ENCODE results near the gene TRIP10. TPM values are rescaled to one million over a fixed set of nuclear protein-coding genes. Genes with fewer than 3 reads are reported as not detected.

Gene TRIP10
- total and polyA plus RNA-seq, 2 of the 13 experiments (the other 11 are each of a cell fraction or from before 2014, with no cell fraction given): 32.5 to 33.2 TPM

- no peak for TF ChIP-seq FOXA1 (IDR thresholded peaks at IDR 0.05)
- peak; percentile 5; the same call in 1 of the 2 replicates for TF ChIP-seq FOXA1 (CRISPR knock-in tag; IDR thresholded peaks at IDR 0.05)
- TF ChIP-seq NCOA5 (CRISPR knock-in tag; IDR thresholded peaks at IDR 0.05): no peak
- TF ChIP-seq MEIS1 (CRISPR knock-in tag; IDR thresholded peaks at IDR 0.05; ENCODE audit: borderline replicate concordance): no peak; the same call in 1 of the 2 replicates
- no peak for TF ChIP-seq HOXA5 (CRISPR knock-in tag; IDR thresholded peaks at IDR 0.05)
- no peak for TF ChIP-seq HBP1 (CRISPR knock-in tag; IDR thresholded peaks at IDR 0.05; ENCODE audit: low read depth)
- peak; percentile 42; the same call in 1 of the 2 replicates for TF ChIP-seq ZNF614 (CRISPR knock-in tag; IDR thresholded peaks at IDR 0.05; ENCODE audit: borderline replicate concordance)
- no peak for TF ChIP-seq ZNF350 (CRISPR knock-in tag; IDR thresholded peaks at IDR 0.05; ENCODE audit: borderline replicate concordance, low read depth)
- TF ChIP-seq BCLAF1 (IDR thresholded peaks at IDR 0.05): no peak
- TF ChIP-seq ZNF784 (CRISPR knock-in tag; IDR thresholded peaks at IDR 0.05; ENCODE audit: borderline replicate concordance): no peak
- peak; percentile 25; the same call in 1 of the 2 replicates for TF ChIP-seq ZNF280D (CRISPR knock-in tag; IDR thresholded peaks at IDR 0.05)
- TF ChIP-seq NR0B2 (CRISPR knock-in tag; IDR thresholded peaks at IDR 0.05): no peak
These were observed 20.5 kb upstream of the TRIP10 start (continued) for GRCh38 chr19:6718741-6719539.

All from HepG2 (cell line).